ENCODE data around the gene EML6.

DNA sequence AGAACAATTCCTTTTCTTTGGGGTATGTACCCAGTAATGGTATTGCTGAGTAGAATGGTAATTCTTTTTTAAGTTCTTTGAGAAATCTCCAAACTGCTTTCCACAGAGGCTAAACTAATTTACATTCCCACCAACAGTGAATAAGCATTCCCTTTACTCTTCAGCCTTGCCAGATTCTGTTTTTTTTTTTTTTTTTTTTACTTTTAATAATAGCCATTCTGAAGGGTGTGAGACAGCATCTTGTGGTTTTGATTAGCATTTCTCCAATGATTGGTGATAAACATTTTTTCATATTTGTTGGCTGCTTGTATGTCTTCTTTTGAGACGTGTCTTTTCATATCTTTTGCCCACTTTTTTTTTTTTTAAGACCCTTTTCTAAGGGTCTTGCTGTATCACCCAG, 189.4 kb downstream of the EML6 start:
- TF ChIP-seq, protein P1, sequence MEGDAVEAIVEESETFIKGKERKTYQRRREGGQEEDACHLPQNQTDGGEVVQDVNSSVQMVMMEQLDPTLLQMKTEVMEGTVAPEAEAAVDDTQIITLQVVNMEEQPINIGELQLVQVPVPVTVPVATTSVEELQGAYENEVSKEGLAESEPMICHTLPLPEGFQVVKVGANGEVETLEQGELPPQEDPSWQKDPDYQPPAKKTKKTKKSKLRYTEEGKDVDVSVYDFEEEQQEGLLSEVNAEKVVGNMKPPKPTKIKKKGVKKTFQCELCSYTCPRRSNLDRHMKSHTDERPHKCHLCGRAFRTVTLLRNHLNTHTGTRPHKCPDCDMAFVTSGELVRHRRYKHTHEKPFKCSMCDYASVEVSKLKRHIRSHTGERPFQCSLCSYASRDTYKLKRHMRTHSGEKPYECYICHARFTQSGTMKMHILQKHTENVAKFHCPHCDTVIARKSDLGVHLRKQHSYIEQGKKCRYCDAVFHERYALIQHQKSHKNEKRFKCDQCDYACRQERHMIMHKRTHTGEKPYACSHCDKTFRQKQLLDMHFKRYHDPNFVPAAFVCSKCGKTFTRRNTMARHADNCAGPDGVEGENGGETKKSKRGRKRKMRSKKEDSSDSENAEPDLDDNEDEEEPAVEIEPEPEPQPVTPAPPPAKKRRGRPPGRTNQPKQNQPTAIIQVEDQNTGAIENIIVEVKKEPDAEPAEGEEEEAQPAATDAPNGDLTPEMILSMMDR (IDR thresholded peaks at IDR 0.05): no peak
- TF ChIP-seq POLR2A (IDR thresholded peaks at IDR 0.05): no peak
